ENCODE measurements around the gene NDUFS8.

- no peak for TF ChIP-seq POLR2AphosphoS5 (IDR thresholded peaks at IDR 0.05)
- no peak for TF ChIP-seq CTCF (IDR thresholded peaks at IDR 0.05; ENCODE audit: poor library complexity, severe bottlenecking)
- TF ChIP-seq MXI1 (conservative IDR thresholded peaks at IDR 0.05; ENCODE audit: poor library complexity, severe bottlenecking): no peak
- TF ChIP-seq EZH2 (IDR thresholded peaks at IDR 0.05; ENCODE audit: borderline replicate concordance, insufficient read depth, low read length, poor library complexity, severe bottlenecking): no peak
- no peak for TF ChIP-seq SMC3 (conservative IDR thresholded peaks at IDR 0.05; ENCODE audit: poor library complexity)
Measured at GRCh38 chr11:68020575-68020974, 9.9 kb upstream of the NDUFS8 start.

All from neural cell (in vitro differentiated cells).